Muscle layer of duodenum (tissue), 2 donors: ENCODE data around the gene CLTB.
A peak's percentile ranks its signal among the peaks of the same experiment; 100 is the strongest.
"Not testable (repeated sequence)": the region's sequence is repeated elsewhere in the genome, so short reads cannot be mapped to it uniquely, and the experiment has no call there.

Experiments used
- H3K27ac ChIP-seq: one replicate; pipeline ENCODE4 v1.7.0; 2013; ENCODE audit warnings: mild to moderate bottlenecking, low read length
- H3K27me3 ChIP-seq: one replicate; pipeline ENCODE4 v1.7.0; 2013; ENCODE audit warnings: low read depth, mild to moderate bottlenecking, control low read depth, low read length
- H3K36me3 ChIP-seq, 2 donors: one replicate each; pipeline ENCODE4 v1.7.0; 2013; ENCODE audit warnings: low read length in 2 of 2, control low read depth in 1 of 2, mild to moderate bottlenecking in 1 of 2; ENCODE audit not compliant: insufficient read depth in 2 of 2, control insufficient read depth in 1 of 2
- H3K4me1 ChIP-seq, 2 donors: one replicate each; pipeline ENCODE4 v1.7.0; 2013; ENCODE audit warnings: low read length in 2 of 2, mild to moderate bottlenecking in 2 of 2, control low read depth in 1 of 2, moderate library complexity in 1 of 2; ENCODE audit not compliant: insufficient read depth in 2 of 2, control insufficient read depth in 1 of 2
- H3K4me3 ChIP-seq, 2 donors: one replicate each; pipeline ENCODE4 v1.7.0; 2013; ENCODE audit warnings: low read length in 2 of 2, low read depth in 1 of 2, mild to moderate bottlenecking in 1 of 2
- H3K9me3 ChIP-seq, 2 donors: one replicate each; pipeline ENCODE4 v1.7.0; 2013; ENCODE audit warnings: low read length in 2 of 2, control low read depth in 1 of 2, mild to moderate bottlenecking in 1 of 2; ENCODE audit not compliant: control insufficient read depth in 1 of 2
- donor health status: healthy.

CLTB gene

GRCh38 chr5:176446028-176446665 is 29.8 kb upstream of the CLTB start:
- Histone ChIP-seq H3K27me3 (no peaks in the 10 kb centered on the region), H3K4me1 (peaks cover 0 to 18% of the 10 kb centered on the region in 2 donors), H3K9me3 (no peaks in the 10 kb centered on the region), H3K4me3 (no peak overlapping the region), H3K27ac (no peak overlapping the region), H3K36me3 (peaks cover 0 to 9% of the 10 kb centered on the region in 2 donors)

- Histone ChIP-seq H3K27me3 (no peaks in the 10 kb centered on the region), H3K4me1 (peaks cover 0 to 13% of the 10 kb centered on the region in 2 donors), H3K4me3 (no peak overlapping the region), H3K9me3 (no peaks in the 10 kb centered on the region), H3K36me3 (peaks cover 0 to 9% of the 10 kb centered on the region in 2 donors), H3K27ac (no peak overlapping the region)
Measured at GRCh38 chr5:176444742-176445141, 28.4 kb upstream of the CLTB start.

- not testable (repeated sequence) for H3K4me1 ChIP-seq, H3K27me3 ChIP-seq, H3K4me3 ChIP-seq
Measured at GRCh38 chr5:176442911-176443310, 26.6 kb upstream of the CLTB start.

DNA sequence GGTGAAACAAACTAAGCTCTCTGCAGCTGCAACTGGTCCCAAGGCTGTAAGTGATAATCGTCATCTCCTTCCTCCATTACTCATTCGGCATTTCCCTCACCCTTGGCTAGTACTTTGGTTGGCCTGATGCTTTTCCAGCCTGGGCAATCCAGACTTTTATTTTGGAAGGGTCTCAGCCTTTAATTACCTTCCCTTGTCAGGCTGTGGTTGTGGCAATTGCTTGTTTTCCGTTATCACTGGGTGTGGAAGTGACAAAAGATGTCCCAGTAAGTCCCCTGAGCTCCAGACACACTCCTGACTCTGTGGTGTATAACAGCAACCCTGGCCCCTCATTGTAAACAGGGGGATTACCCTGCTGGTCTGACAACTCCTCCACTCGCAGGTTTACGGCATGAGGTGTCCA is 25.6 kb upstream of the CLTB start:
- Histone ChIP-seq H3K9me3 (no peaks in the 10 kb centered on the region), H3K4me1 (no peaks in the 10 kb centered on the region), H3K27ac (no peak overlapping the region), H3K4me3 (no peak overlapping the region), H3K27me3 (no peaks in the 10 kb centered on the region), H3K36me3 (no peaks in the 10 kb centered on the region)

More at GRCh38 chr5:176442911-176443310, 26.6 kb upstream of the CLTB start:
- not testable (repeated sequence) for H3K9me3 ChIP-seq, H3K27ac ChIP-seq, H3K36me3 ChIP-seq

GRCh38 chr5:176440927-176441706 is 24.8 kb upstream of the CLTB start:
- Histone ChIP-seq H3K9me3 (no peaks in the 10 kb centered on the region), H3K4me1 (no peaks in the 10 kb centered on the region), H3K27ac (no peak overlapping the region), H3K36me3 (no peaks in the 10 kb centered on the region), H3K27me3 (no peaks in the 10 kb centered on the region), H3K4me3 (no peak overlapping the region)

GRCh38 chr5:176438959-176439757 is 22.8 kb upstream of the CLTB start:
- Histone ChIP-seq H3K27me3 (no peaks in the 10 kb centered on the region), H3K27ac (no peak overlapping the region), H3K4me3 (no peak overlapping the region), H3K9me3 (no peaks in the 10 kb centered on the region), H3K4me1 (no peaks in the 10 kb centered on the region), H3K36me3 (no peaks in the 10 kb centered on the region)

GRCh38 chr5:176436656-176437055 is 20.3 kb upstream of the CLTB start:
- Histone ChIP-seq H3K9me3 (no peaks in the 10 kb centered on the region), H3K27ac (no peak overlapping the region), H3K4me1 (no peaks in the 10 kb centered on the region), H3K36me3 (no peaks in the 10 kb centered on the region), H3K4me3 (peak overlapping the region in 1 of 2 donors; percentile 34), H3K27me3 (no peaks in the 10 kb centered on the region)

DNA sequence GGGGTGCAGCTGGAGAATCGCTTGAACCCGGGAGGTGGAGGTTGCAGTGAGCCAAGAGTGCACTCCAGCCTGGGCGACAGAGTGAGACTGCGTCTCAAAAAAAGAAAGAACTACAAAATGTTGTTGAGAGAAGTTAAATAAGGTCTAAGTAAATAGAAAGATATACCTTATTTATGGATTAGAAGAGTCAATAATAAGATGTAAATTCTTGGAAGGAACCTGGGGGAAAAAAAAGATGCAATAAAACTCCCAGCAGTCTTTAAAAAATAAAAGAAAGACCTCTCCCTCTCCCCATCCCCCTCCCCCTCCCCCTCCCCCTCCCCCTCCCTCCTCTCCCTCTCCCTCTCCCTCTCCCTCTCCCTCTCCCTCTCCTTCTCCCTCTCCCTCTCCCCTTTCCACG is 16.4 kb upstream of the CLTB start:
- Histone ChIP-seq H3K27me3 (no peaks in the 10 kb centered on the region), H3K36me3 (no peaks in the 10 kb centered on the region), H3K4me1 (no peaks in the 10 kb centered on the region), H3K27ac (no peak overlapping the region), H3K9me3 (no peaks in the 10 kb centered on the region), H3K4me3 (no peak overlapping the region)

- H3K36me3 ChIP-seq: no peaks in the 10 kb centered on the region
- no peaks in the 10 kb centered on the region for H3K27me3 ChIP-seq
- no peak overlapping the region for H3K27ac ChIP-seq
- H3K9me3 ChIP-seq: no peaks in the 10 kb centered on the region
- H3K4me3 ChIP-seq: no peak overlapping the region
- no peaks in the 10 kb centered on the region for H3K4me1 ChIP-seq
Measured at GRCh38 chr5:176429972-176430371, 13.6 kb upstream of the CLTB start.

- Histone ChIP-seq H3K27ac (no peak overlapping the region), H3K27me3 (no peaks in the 10 kb centered on the region), H3K36me3 (no peaks in the 10 kb centered on the region), H3K4me3 (no peak overlapping the region), H3K9me3 (no peaks in the 10 kb centered on the region), H3K4me1 (no peaks in the 10 kb centered on the region)
Measured at GRCh38 chr5:176427971-176428370, 11.6 kb upstream of the CLTB start.

- no peaks in the 10 kb centered on the region for H3K36me3 ChIP-seq
- H3K4me3 ChIP-seq: no peak overlapping the region
- no peak overlapping the region for H3K27ac ChIP-seq
- H3K27me3 ChIP-seq: no peaks in the 10 kb centered on the region
- no peaks in the 10 kb centered on the region for H3K9me3 ChIP-seq
- no peaks in the 10 kb centered on the region for H3K4me1 ChIP-seq
Measured at GRCh38 chr5:176426876-176427275, 10.5 kb upstream of the CLTB start.
